ENCODE data around the gene SMOC2.

SMOC2 gene

GRCh38 chr6:168496139-168496996 lies 55.4 kb downstream of the SMOC2 start:
- Histone ChIP-seq H3K9me3 (ENCODE audit: control insufficient read depth in 5 of 5, low read length in 5 of 5) (no peaks in the 10 kb centered on the region), H3K27me3 (ENCODE audit: control insufficient read depth in 5 of 5, insufficient read depth in 4 of 5, low read length in 5 of 5) (peaks cover 0 to 9% (median 0%) of the 10 kb centered on the region in 5 donors), H3K4me1 (ENCODE audit: control insufficient read depth in 5 of 5, insufficient read depth in 5 of 5, low read length in 5 of 5) (peaks cover 0 to 5% (median 0%) of the 10 kb centered on the region in 5 donors), H3K27ac (ENCODE audit: low read depth, low read length) (no peak overlapping the region), H3K36me3 (ENCODE audit: control insufficient read depth in 5 of 5, insufficient read depth in 5 of 5, low read length in 5 of 5) (no peaks in the 10 kb centered on the region), H3K4me3 (ENCODE audit: low read depth in 1 of 5, low read length in 5 of 5) (no peak overlapping the region), H3K9ac (ENCODE audit: low read length in 5 of 5) (no peak overlapping the region)

- H3K9ac ChIP-seq (ENCODE audit: low read length in 5 of 5), result no peak overlapping the region
- H3K27me3 ChIP-seq (ENCODE audit: control insufficient read depth in 5 of 5, insufficient read depth in 4 of 5, low read length in 5 of 5), result peaks cover 0 to 9% (median 0%) of the 10 kb centered on the region in 5 donors
- peaks cover 0 to 5% (median 0%) of the 10 kb centered on the region in 5 donors for H3K4me1 ChIP-seq (ENCODE audit: control insufficient read depth in 5 of 5, insufficient read depth in 5 of 5, low read length in 5 of 5)
- no peak overlapping the region for H3K4me3 ChIP-seq (ENCODE audit: low read depth in 1 of 5, low read length in 5 of 5)
- no peaks in the 10 kb centered on the region for H3K36me3 ChIP-seq (ENCODE audit: control insufficient read depth in 5 of 5, insufficient read depth in 5 of 5, low read length in 5 of 5)
- no peaks in the 10 kb centered on the region for H3K9me3 ChIP-seq (ENCODE audit: control insufficient read depth in 5 of 5, low read length in 5 of 5)
- H3K27ac ChIP-seq (ENCODE audit: low read depth, low read length), result no peak overlapping the region
These were observed 56.0 kb downstream of the SMOC2 start for GRCh38 chr6:168496997-168497331.

- no peaks in the 10 kb centered on the region for H3K36me3 ChIP-seq (ENCODE audit: control insufficient read depth in 5 of 5, insufficient read depth in 5 of 5, low read length in 5 of 5)
- H3K4me1 ChIP-seq (ENCODE audit: control insufficient read depth in 5 of 5, insufficient read depth in 5 of 5, low read length in 5 of 5), result peaks cover 0 to 5% (median 0%) of the 10 kb centered on the region in 5 donors
- H3K9me3 ChIP-seq (ENCODE audit: control insufficient read depth in 5 of 5, low read length in 5 of 5), result no peaks in the 10 kb centered on the region
- H3K27ac ChIP-seq (ENCODE audit: low read depth, low read length), result no peak overlapping the region
- no peak overlapping the region for H3K4me3 ChIP-seq (ENCODE audit: low read depth in 1 of 5, low read length in 5 of 5)
- H3K27me3 ChIP-seq (ENCODE audit: control insufficient read depth in 5 of 5, insufficient read depth in 4 of 5, low read length in 5 of 5), result peaks cover 0 to 9% (median 0%) of the 10 kb centered on the region in 5 donors
- no peak overlapping the region for H3K9ac ChIP-seq (ENCODE audit: low read length in 5 of 5)
These were observed 56.4 kb downstream of the SMOC2 start for GRCh38 chr6:168497381-168497780.

- Histone ChIP-seq H3K9me3 (ENCODE audit: control insufficient read depth in 5 of 5, low read length in 5 of 5) (no peaks in the 10 kb centered on the region), H3K4me3 (ENCODE audit: low read depth in 1 of 5, low read length in 5 of 5) (no peak overlapping the region), H3K9ac (ENCODE audit: low read length in 5 of 5) (no peak overlapping the region), H3K27ac (ENCODE audit: low read depth, low read length) (no peak overlapping the region), H3K4me1 (ENCODE audit: control insufficient read depth in 5 of 5, insufficient read depth in 5 of 5, low read length in 5 of 5) (peaks cover 0 to 5% (median 0%) of the 10 kb centered on the region in 5 donors), H3K27me3 (ENCODE audit: control insufficient read depth in 5 of 5, insufficient read depth in 4 of 5, low read length in 5 of 5) (peaks cover 0 to 9% (median 0%) of the 10 kb centered on the region in 5 donors), H3K36me3 (ENCODE audit: control insufficient read depth in 5 of 5, insufficient read depth in 5 of 5, low read length in 5 of 5) (no peaks in the 10 kb centered on the region)
These were observed 57.3 kb downstream of the SMOC2 start for GRCh38 chr6:168498161-168498843.

DNA sequence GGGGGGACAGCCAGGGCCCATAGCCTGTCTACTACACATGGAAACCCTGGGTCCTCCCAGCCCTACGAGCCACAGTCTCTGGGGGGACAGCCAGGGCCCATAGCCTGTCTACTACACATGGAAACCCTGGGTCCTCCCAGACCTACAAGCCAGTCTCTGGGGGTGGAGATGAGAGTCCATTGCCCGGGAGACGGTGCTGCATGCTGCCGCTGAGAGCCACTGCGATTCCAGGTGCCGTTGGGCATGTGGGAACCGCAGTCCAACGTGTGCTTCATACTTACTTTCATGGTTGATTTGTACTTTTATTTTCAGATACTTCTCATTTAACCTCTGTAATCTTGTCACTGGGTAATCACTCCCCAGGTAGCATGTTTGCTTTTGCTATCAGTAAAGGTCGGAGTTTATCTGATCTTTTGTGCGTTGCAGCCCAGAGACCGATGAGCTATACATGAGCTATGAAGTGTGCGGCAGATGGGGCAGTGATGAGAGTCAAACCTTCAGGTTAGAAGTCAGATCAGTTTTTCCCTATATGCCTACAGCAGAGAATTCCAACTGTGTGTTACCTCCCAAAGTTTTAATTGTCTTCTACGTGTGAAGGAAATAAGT lies 58.2 kb downstream of the SMOC2 start:
- Histone ChIP-seq H3K4me3 (ENCODE audit: low read depth in 1 of 5, low read length in 5 of 5) (no peak overlapping the region), H3K27me3 (ENCODE audit: control insufficient read depth in 5 of 5, insufficient read depth in 4 of 5, low read length in 5 of 5) (peaks cover 0 to 9% (median 0%) of the 10 kb centered on the region in 5 donors), H3K9me3 (ENCODE audit: control insufficient read depth in 5 of 5, low read length in 5 of 5) (no peaks in the 10 kb centered on the region)

DNA sequence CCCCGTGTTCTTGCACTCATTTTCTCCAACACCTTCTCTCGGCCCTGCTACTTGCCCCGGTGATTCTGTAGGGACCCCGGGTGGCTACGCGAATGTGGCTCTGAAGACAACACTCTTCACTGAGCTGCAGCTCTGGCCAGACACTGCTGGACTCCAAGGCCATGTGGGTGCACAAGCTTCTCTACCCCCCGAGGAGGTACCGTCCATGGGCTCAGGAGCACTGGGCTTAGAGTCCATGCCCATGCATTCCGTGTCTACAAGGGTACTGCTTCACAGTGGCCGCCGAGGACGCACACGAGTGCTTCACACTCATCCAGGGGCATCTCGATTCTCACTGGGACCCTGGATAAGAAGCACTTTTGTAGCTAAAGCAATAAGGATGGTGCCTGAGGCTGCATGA lies 59.5 kb downstream of the SMOC2 start:
- Histone ChIP-seq H3K27ac (ENCODE audit: low read depth, low read length) (no peak overlapping the region), H3K9ac (ENCODE audit: low read length in 5 of 5) (no peak overlapping the region), H3K27me3 (ENCODE audit: control insufficient read depth in 5 of 5, insufficient read depth in 4 of 5, low read length in 5 of 5) (peaks cover 0 to 9% (median 0%) of the 10 kb centered on the region in 5 donors), H3K9me3 (ENCODE audit: control insufficient read depth in 5 of 5, low read length in 5 of 5) (no peaks in the 10 kb centered on the region), H3K36me3 (ENCODE audit: control insufficient read depth in 5 of 5, insufficient read depth in 5 of 5, low read length in 5 of 5) (no peaks in the 10 kb centered on the region), H3K4me1 (ENCODE audit: control insufficient read depth in 5 of 5, insufficient read depth in 5 of 5, low read length in 5 of 5) (no peaks in the 10 kb centered on the region), H3K4me3 (ENCODE audit: low read depth in 1 of 5, low read length in 5 of 5) (no peak overlapping the region)

More for the DNA sequence above, 58.2 kb downstream of the SMOC2 start:
- no peaks in the 10 kb centered on the region for H3K36me3 ChIP-seq (ENCODE audit: control insufficient read depth in 5 of 5, insufficient read depth in 5 of 5, low read length in 5 of 5)
- no peak overlapping the region for H3K27ac ChIP-seq (ENCODE audit: low read depth, low read length)
- H3K9ac ChIP-seq (ENCODE audit: low read length in 5 of 5), result no peak overlapping the region
- peaks cover 0 to 2% (median 0%) of the 10 kb centered on the region in 5 donors for H3K4me1 ChIP-seq (ENCODE audit: control insufficient read depth in 5 of 5, insufficient read depth in 5 of 5, low read length in 5 of 5)

DNA sequence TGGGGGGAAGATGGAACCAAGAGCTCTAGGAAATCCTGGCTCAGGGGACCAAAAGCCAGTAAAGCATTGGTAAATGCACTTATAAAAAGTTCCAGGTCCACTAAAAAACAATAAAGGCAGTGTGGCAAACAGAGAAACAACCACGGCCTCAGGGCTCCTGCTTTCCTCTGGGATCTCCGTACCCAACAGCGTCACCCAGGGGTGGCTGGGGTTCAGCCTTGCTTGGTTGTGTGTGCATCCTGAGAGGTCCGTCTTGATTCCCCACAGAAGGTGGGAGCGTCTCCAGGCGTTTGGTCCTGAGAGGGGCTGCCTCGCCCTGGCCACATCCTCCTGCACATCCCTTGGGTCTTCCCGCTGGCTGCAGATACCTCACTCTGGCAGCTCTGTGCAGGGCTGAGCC lies 60.6 kb downstream of the SMOC2 start:
- H3K36me3 ChIP-seq (ENCODE audit: control insufficient read depth in 5 of 5, insufficient read depth in 5 of 5, low read length in 5 of 5), result no peaks in the 10 kb centered on the region
- no peak overlapping the region for H3K9ac ChIP-seq (ENCODE audit: low read length in 5 of 5)
- H3K9me3 ChIP-seq (ENCODE audit: control insufficient read depth in 5 of 5, low read length in 5 of 5), result no peaks in the 10 kb centered on the region
- H3K27me3 ChIP-seq (ENCODE audit: control insufficient read depth in 5 of 5, insufficient read depth in 4 of 5, low read length in 5 of 5), result peaks cover 0 to 9% (median 0%) of the 10 kb centered on the region in 5 donors
- H3K4me3 ChIP-seq (ENCODE audit: low read depth in 1 of 5, low read length in 5 of 5), result no peak overlapping the region
- no peak overlapping the region for H3K27ac ChIP-seq (ENCODE audit: low read depth, low read length)
- no peaks in the 10 kb centered on the region for H3K4me1 ChIP-seq (ENCODE audit: control insufficient read depth in 5 of 5, insufficient read depth in 5 of 5, low read length in 5 of 5)

DNA sequence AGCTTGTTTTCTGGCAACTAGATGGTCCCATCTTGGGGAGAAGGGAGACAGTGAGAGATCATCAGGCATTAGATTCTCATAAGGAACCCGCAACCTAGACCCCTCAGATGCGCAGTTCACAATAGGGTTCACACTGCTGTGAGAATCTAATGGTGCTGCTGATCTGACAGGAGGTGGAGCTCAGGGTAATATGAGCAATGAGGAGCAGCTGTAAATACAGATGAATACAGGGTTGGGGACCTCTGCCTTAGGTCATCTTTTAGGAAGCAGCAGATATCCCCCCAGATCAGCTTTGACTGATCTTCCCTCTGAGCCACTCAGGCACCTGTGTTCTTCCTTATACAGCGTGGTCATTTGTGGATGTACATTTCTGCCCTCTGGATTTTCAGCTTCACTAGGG lies 63.4 kb downstream of the SMOC2 start:
- Histone ChIP-seq H3K27me3 (ENCODE audit: control insufficient read depth in 5 of 5, insufficient read depth in 4 of 5, low read length in 5 of 5) (peaks cover 0 to 3% (median 0%) of the 10 kb centered on the region in 5 donors), H3K9ac (ENCODE audit: low read length in 5 of 5) (no peak overlapping the region), H3K4me3 (ENCODE audit: low read depth in 1 of 5, low read length in 5 of 5) (no peak overlapping the region), H3K4me1 (ENCODE audit: control insufficient read depth in 5 of 5, insufficient read depth in 5 of 5, low read length in 5 of 5) (no peaks in the 10 kb centered on the region), H3K9me3 (ENCODE audit: control insufficient read depth in 5 of 5, low read length in 5 of 5) (no peaks in the 10 kb centered on the region), H3K27ac (ENCODE audit: low read depth, low read length) (no peak overlapping the region), H3K36me3 (ENCODE audit: control insufficient read depth in 5 of 5, insufficient read depth in 5 of 5, low read length in 5 of 5) (no peaks in the 10 kb centered on the region)

DNA sequence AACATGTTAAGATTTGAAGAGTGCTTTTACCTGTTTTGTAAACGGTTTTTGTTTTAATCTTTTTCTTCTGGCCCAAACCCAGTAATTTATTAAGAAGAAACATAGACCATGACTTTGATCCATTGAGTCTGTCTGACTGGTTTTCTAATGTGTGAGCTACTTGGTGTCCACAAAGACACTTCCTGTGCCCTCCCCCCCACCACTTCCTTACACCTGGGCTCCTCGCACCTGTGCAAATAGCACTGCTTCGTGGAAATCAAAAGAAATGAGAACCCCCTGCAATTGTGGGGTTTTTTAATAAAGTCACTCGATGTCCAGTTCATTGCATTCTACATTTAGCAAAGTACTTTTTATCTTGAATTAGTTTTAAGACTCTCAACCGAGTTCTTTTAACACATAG lies 65.5 kb downstream of the SMOC2 start:
- Histone ChIP-seq H3K36me3 (ENCODE audit: control insufficient read depth in 5 of 5, insufficient read depth in 5 of 5, low read length in 5 of 5) (no peaks in the 10 kb centered on the region), H3K27ac (ENCODE audit: low read depth, low read length) (no peak overlapping the region), H3K4me1 (ENCODE audit: control insufficient read depth in 5 of 5, insufficient read depth in 5 of 5, low read length in 5 of 5) (no peaks in the 10 kb centered on the region), H3K9me3 (ENCODE audit: control insufficient read depth in 5 of 5, low read length in 5 of 5) (no peaks in the 10 kb centered on the region), H3K27me3 (ENCODE audit: control insufficient read depth in 5 of 5, insufficient read depth in 4 of 5, low read length in 5 of 5) (peaks cover 0 to 3% (median 0%) of the 10 kb centered on the region in 5 donors), H3K4me3 (ENCODE audit: low read depth in 1 of 5, low read length in 5 of 5) (no peak overlapping the region), H3K9ac (ENCODE audit: low read length in 5 of 5) (no peak overlapping the region)

GRCh38 chr6:168507297-168507696 lies 66.3 kb downstream of the SMOC2 start:
- Histone ChIP-seq H3K4me1 (ENCODE audit: control insufficient read depth in 5 of 5, insufficient read depth in 5 of 5, low read length in 5 of 5) (no peaks in the 10 kb centered on the region), H3K27me3 (ENCODE audit: control insufficient read depth in 5 of 5, insufficient read depth in 4 of 5, low read length in 5 of 5) (peaks cover 0 to 5% (median 0%) of the 10 kb centered on the region in 5 donors), H3K9me3 (ENCODE audit: control insufficient read depth in 5 of 5, low read length in 5 of 5) (no peaks in the 10 kb centered on the region), H3K4me3 (ENCODE audit: low read depth in 1 of 5, low read length in 5 of 5) (no peak overlapping the region), H3K9ac (ENCODE audit: low read length in 5 of 5) (no peak overlapping the region), H3K27ac (ENCODE audit: low read depth, low read length) (no peak overlapping the region), H3K36me3 (ENCODE audit: control insufficient read depth in 5 of 5, insufficient read depth in 5 of 5, low read length in 5 of 5) (no peaks in the 10 kb centered on the region)
